NCI-H2171 treated with DMSO at 0.1 percent for 48 hours (cell line): Measurements from ENCODE around the gene OSBPL9.
"Not testable (repeated sequence)": the region's sequence is repeated elsewhere in the genome, so short reads cannot be mapped to it uniquely, and the experiment has no call there.

ENCODE experiments used
- DNase-seq: peaks from one replicate; lab custom pipeline; 2025; lab: John Stamatoyannopoulos, UW

OSBPL9 gene

GRCh38 chr1:51638350-51638749 lies 21.5 kb downstream of the OSBPL9 start:
- no peak for DNase-seq

GRCh38 chr1:51639694-51640093 lies 22.8 kb downstream of the OSBPL9 start:
- DNase-seq: no peak

GRCh38 chr1:51641096-51641495 lies 24.2 kb downstream of the OSBPL9 start:
- no peak for DNase-seq

- DNase-seq: no peak
Measured at GRCh38 chr1:51642739-51643142, 25.8 kb downstream of the OSBPL9 start.

- peak; percentile 15 for DNase-seq
Measured at GRCh38 chr1:51643362-51643761, 26.5 kb downstream of the OSBPL9 start.

- no peak for DNase-seq
Measured at GRCh38 chr1:51644020-51644419, 27.1 kb downstream of the OSBPL9 start.

GRCh38 chr1:51644533-51645197 lies 27.8 kb downstream of the OSBPL9 start:
- DNase-seq: no peak

GRCh38 chr1:51646592-51646991 lies 29.7 kb downstream of the OSBPL9 start:
- not testable (repeated sequence) for DNase-seq

GRCh38 chr1:51648180-51649109 lies 31.6 kb downstream of the OSBPL9 start:
- no peak for DNase-seq

- DNase-seq: no peak
Measured at GRCh38 chr1:51649593-51650091, 32.8 kb downstream of the OSBPL9 start.

- no peak for DNase-seq
Measured at GRCh38 chr1:51650198-51650597, 33.3 kb downstream of the OSBPL9 start.

GRCh38 chr1:51651552-51651942 lies 34.7 kb downstream of the OSBPL9 start:
- DNase-seq: no peak

- no peak for DNase-seq
Measured at GRCh38 chr1:51652599-51652998, 35.7 kb downstream of the OSBPL9 start.

- no peak for DNase-seq
Measured at GRCh38 chr1:51653127-51653526, 36.2 kb downstream of the OSBPL9 start.

- DNase-seq: no peak
Measured at GRCh38 chr1:51654000-51654399, 37.1 kb downstream of the OSBPL9 start.

GRCh38 chr1:51656374-51656773 lies 39.5 kb downstream of the OSBPL9 start:
- no peak for DNase-seq

- DNase-seq: no peak
Measured at GRCh38 chr1:51660580-51660979, 43.7 kb downstream of the OSBPL9 start.

- no peak for DNase-seq
Measured at GRCh38 chr1:51661081-51661518, 44.2 kb downstream of the OSBPL9 start.

GRCh38 chr1:51663105-51663504 lies 46.2 kb downstream of the OSBPL9 start:
- DNase-seq: no peak

- DNase-seq: no peak
Measured at GRCh38 chr1:51663721-51664120, 46.8 kb downstream of the OSBPL9 start.

GRCh38 chr1:51664421-51665240 lies 47.7 kb downstream of the OSBPL9 start:
- no peak for DNase-seq

- no peak for DNase-seq
Measured at GRCh38 chr1:51666478-51666877, 49.6 kb downstream of the OSBPL9 start.
